ENCODE measurements around the gene CIRBP.
"Not testable (repeated sequence)": the region's sequence is repeated elsewhere in the genome, so short reads cannot be mapped to it uniquely, and the experiment has no call there.

Gene CIRBP

DNA sequence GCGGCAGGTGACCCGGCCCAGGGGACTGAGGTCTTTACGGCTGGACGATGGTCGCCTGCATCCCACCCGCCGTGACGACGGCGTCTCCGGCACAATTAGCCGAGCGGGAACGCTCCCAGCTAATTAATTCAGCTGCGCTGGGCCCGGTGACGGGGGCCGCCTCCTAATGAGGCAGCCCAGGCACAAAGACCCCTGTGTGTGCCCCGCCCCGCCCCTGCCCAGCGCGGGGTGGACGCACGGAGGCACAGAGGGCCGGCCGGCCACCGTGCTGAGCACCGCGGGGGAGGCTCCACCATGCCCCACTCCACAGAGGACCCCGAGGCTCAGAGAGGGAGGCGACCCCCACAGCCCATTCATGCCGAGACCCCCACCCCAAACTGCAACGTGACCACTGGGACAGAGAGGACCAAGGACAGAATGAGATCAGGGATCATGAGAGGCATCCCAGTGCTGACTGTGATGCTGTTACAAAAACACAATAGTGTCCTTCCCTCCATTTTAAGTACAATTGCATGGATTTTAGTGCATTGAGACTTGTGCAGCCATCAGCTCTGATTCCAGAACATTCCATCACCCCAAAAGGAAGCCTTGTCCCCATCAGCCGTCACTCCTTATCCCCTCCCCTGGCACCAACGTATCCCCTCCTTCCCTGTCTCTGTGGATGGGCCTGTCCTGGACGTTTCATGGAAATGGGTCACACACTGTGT, 33.6 kb downstream of the CIRBP start:
- no peaks in the 10 kb centered on the region for H3K4me1 Mint-ChIP-seq
- peaks cover 1% of the 10 kb centered on the region for H3K27me3 Mint-ChIP-seq (ENCODE audit: low read depth)
- no peaks in the 10 kb centered on the region for H3K9me3 Mint-ChIP-seq
- H3K36me3 Mint-ChIP-seq (ENCODE audit: low read depth): peaks cover 4% of the 10 kb centered on the region
- no peak overlapping the region for H3K4me3 Mint-ChIP-seq
- no peak overlapping the region for H3K27ac Mint-ChIP-seq
- TF ChIP-seq CTCF (IDR thresholded peaks at IDR 0.05; ENCODE audit: unreplicated experiment in 3 of 3): no peak

GRCh38 chr19:1304197-1304924, 35.2 kb downstream of the CIRBP start:
- H3K9me3 Mint-ChIP-seq: no peaks in the 10 kb centered on the region
- no peaks in the 10 kb centered on the region for H3K4me1 Mint-ChIP-seq
- no peak for TF ChIP-seq CTCF (IDR thresholded peaks at IDR 0.05; ENCODE audit: unreplicated experiment in 3 of 3)
- H3K4me3 Mint-ChIP-seq: no peak overlapping the region
- no peak overlapping the region for H3K27ac Mint-ChIP-seq
- no peaks in the 10 kb centered on the region for H3K27me3 Mint-ChIP-seq (ENCODE audit: low read depth)
- peaks cover 4% of the 10 kb centered on the region for H3K36me3 Mint-ChIP-seq (ENCODE audit: low read depth)

DNA sequence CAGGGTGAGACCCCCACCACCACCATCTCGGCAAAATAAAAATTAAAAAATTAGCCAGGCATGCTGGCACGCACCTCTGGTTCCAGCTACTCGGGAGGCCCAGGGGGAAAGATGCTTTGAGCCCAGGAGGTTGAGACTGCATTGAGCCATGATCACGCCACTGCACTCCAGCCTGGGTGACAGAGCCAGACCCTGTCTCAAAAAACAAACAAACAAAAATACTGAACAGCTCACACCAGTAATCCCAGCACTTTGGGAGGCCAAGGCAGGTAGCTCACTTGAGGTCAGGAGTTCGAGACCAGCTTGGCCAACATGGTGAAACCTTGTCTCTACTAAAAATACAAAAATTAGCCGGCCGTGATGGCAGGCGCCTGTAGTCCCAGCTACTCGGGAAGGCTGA, 36.2 kb downstream of the CIRBP start:
- H3K4me1 Mint-ChIP-seq; H3K27ac Mint-ChIP-seq; H3K36me3 Mint-ChIP-seq (ENCODE audit: low read depth); H3K4me3 Mint-ChIP-seq; H3K27me3 Mint-ChIP-seq (ENCODE audit: low read depth); H3K9me3 Mint-ChIP-seq: not testable (repeated sequence)

DNA sequence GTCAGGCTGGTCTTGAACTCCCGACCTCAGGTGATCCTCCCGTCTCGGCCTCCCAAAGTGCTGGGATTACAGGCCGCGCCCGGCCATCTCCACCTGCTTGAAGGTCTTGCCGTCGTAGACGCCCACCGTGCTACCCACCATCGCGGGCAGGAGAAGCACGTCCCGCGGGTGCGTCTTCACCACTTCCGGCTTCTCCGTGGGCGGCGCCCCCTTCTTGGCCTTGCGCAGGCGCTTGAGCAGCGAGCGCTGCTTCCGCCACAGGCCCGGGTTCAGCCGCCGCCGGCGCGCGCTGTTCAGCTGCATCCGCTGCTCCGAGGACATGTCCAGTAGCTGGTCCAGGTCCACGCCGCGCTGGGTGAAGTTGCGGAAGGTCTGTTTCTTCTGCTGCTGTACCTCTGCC, 38.2 kb downstream of the CIRBP start:
- H3K9me3 Mint-ChIP-seq: no peaks in the 10 kb centered on the region

GRCh38 chr19:1307755-1308303, 38.7 kb downstream of the CIRBP start:
- Mint-ChIP-seq H3K27me3 (ENCODE audit: low read depth) (no peaks in the 10 kb centered on the region), H3K27ac (no peak overlapping the region), H3K4me3 (no peak overlapping the region), H3K36me3 (ENCODE audit: low read depth) (no peaks in the 10 kb centered on the region), H3K4me1 (no peaks in the 10 kb centered on the region), H3K9me3 (no peaks in the 10 kb centered on the region)
- TF ChIP-seq CTCF (IDR thresholded peaks at IDR 0.05; ENCODE audit: unreplicated experiment in 3 of 3): no peak

More for the DNA sequence above, 38.2 kb downstream of the CIRBP start:
- H3K36me3 Mint-ChIP-seq (ENCODE audit: low read depth): no peaks in the 10 kb centered on the region
- no peak overlapping the region for H3K4me3 Mint-ChIP-seq
- H3K4me1 Mint-ChIP-seq: no peaks in the 10 kb centered on the region
- H3K27me3 Mint-ChIP-seq (ENCODE audit: low read depth): no peaks in the 10 kb centered on the region
- no peak overlapping the region for H3K27ac Mint-ChIP-seq
- no peak for TF ChIP-seq CTCF (IDR thresholded peaks at IDR 0.05; ENCODE audit: unreplicated experiment in 3 of 3)

DNA sequence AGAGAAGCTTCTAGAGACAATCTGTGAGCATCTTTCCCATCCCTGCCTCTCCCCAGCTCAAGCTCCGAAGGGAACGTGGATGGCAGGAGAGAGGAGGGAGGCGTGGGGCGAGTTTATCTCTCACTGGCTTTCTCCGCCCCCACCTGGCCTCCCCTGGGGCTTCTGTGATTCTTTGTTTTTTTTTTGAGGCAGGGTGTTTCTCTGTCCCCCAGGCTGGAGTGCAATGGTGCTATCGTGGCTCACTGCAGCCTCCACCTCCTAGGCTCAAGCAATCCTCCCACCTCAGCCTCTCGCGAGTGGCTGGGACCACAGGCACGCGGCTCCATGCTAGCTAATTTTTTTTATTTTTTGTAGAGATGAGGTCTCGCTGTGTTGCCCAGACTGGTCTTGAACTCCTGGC, 39.6 kb downstream of the CIRBP start:
- H3K27me3 Mint-ChIP-seq (ENCODE audit: low read depth): peaks cover 3% of the 10 kb centered on the region
- no peak overlapping the region for H3K4me3 Mint-ChIP-seq
- no peak for TF ChIP-seq CTCF (IDR thresholded peaks at IDR 0.05; ENCODE audit: unreplicated experiment in 3 of 3)
- H3K9me3 Mint-ChIP-seq: no peaks in the 10 kb centered on the region
- H3K36me3 Mint-ChIP-seq (ENCODE audit: low read depth): no peaks in the 10 kb centered on the region
- H3K4me1 Mint-ChIP-seq: no peaks in the 10 kb centered on the region
- no peak overlapping the region for H3K27ac Mint-ChIP-seq
